Epithelial cell of alveolus of lung (primary cell): Measurements from ENCODE around the gene OSGIN1. TPM values are rescaled to one million over a fixed set of nuclear protein-coding genes. Genes with fewer than 3 reads are reported as not detected.

Experiments used
- total RNA-seq: library from RNA; depleted of rRNA; stranded (reverse); fragments of >200 nt; gene quantifications from 2 replicates; pipeline ENCODE4 v1.2.1, GENCODE V29; 2015

OSGIN1 gene
- 3.2 and 4.1 TPM in 2 replicates for total RNA-seq

DNA sequence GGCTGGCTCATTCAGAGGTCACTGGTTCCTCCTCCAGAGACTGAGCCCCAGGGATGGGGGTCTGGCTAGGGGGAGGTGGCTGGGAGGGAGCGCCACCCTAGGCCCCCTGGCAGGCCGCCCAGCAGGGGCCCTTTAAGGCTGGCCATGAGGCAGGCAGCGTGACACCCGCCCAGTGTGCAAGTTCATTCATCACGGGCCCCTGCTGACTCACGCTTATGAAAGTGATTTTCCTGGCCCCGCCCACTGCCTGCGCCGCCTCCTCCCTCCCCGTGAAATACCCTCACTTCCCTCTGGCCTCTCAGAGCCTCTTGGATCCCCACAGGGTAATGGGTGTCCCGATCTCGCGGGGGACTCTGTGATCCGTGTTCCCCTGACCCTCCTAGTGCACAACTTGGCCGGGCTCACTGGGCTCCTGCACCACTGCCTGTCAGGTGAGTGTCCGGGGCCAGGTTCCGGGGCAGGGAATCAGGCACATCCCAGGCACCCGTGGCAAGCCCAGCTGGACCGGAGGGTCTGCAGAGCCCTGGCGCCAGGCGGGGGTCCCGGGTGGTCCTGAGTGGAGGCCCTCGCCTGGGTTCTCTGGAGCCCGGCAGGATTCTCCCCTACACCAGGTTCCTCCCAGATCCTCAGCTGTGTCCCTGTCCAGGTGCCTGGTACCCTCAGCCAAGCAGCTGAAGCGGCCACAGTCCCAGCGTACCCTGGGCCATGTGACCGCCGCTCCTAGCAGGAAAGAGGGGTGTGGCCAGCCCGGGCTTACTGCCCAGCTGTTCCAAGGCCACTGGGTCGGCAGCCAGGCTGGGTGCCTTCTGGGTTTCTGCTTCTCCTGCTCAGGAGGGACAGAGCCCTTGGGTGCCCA lies at the start of gene OSGIN1:
Gene OSGIN1, plus strand, starts transcription at position 301 of the 856 bp plus-strand sequence. CDS start 4,432 bp downstream, outside the sequence.

GRCh38 chr16:83967838-83968305 lies 14.8 kb downstream of the OSGIN1 start, which contains the start of gene NECAB2:
TSS of gene NECAB2 (plus strand) at chr16:83968244. CDS start at chr16:83968649, 405 bp downstream.

Other genes with a start within 250 kb of the OSGIN1 start
- gene HSBP1, start 145.3 kb upstream of the OSGIN1 start, total RNA-seq: 14.7 and 37.6 TPM in 2 replicates
- 1.3 and 2.5 TPM in 2 replicates for gene MLYCD, start 54.1 kb upstream of the OSGIN1 start, total RNA-seq
- gene NECAB2, start 15.0 kb downstream of the OSGIN1 start, total RNA-seq: 0.39 TPM in 1 of 2 replicates, not detected in the other
- gene SLC38A8, start 89.6 kb downstream of the OSGIN1 start, total RNA-seq: not detected in 2 replicates
- gene MBTPS1, start 163.7 kb downstream of the OSGIN1 start, total RNA-seq: 85.1 and 87.3 TPM in 2 replicates
- gene HSDL1, start 191.9 kb downstream of the OSGIN1 start, total RNA-seq: 18.0 and 20.4 TPM in 2 replicates
- not detected in 2 replicates for gene DNAAF1, start 192.1 kb downstream of the OSGIN1 start, total RNA-seq
- gene TAF1C, start 233.8 kb downstream of the OSGIN1 start, total RNA-seq: 18.9 and 36.2 TPM in 2 replicates
- gene ADAD2, start 237.9 kb downstream of the OSGIN1 start, total RNA-seq: not detected in 2 replicates